OCI-LY1 (cell line): ENCODE measurements around the gene MAN1A2.
A peak's percentile ranks its signal among the peaks of the same experiment; 100 is the strongest.

Experiments used
- H2AFZ ChIP-seq: fragments of 200-600 bp; sonication (generic), shearing (Covaris generic); 2 replicates; pipeline ENCODE4 v1.6.0; 2014; ENCODE audit warnings: antibody characterized with exemption, mild to moderate bottlenecking, low read length
- H3F3A ChIP-seq: fragments of 200-600 bp; sonication (generic), shearing (Covaris generic); 2 replicates; pipeline ENCODE4 v1.6.0; 2014; ENCODE audit warnings: mild to moderate bottlenecking, antibody characterized with exemption, low read length, moderate library complexity; ENCODE audit not compliant: insufficient read depth
- H3K27ac ChIP-seq: fragments of 200-600 bp; sonication (generic); 2 replicates; pipeline ENCODE4 v1.5.1; 2014; ENCODE audit warnings: low read length, mixed run types, mild to moderate bottlenecking, low read depth; ENCODE audit not compliant: poor library complexity, severe bottlenecking
- H3K27me3 ChIP-seq: fragments of 200-600 bp; sonication (generic); 2 replicates; pipeline ENCODE4 v1.6.0; 2014; ENCODE audit warnings: antibody characterized with exemption, mild to moderate bottlenecking, low read length, moderate library complexity; ENCODE audit not compliant: insufficient read depth
- H3K36me3 ChIP-seq: fragments of 200-600 bp; sonication (generic); 2 replicates; pipeline ENCODE4 v1.6.1; 2014; ENCODE audit warnings: mild to moderate bottlenecking, antibody characterized with exemption, low read length, moderate library complexity, mixed read lengths; ENCODE audit not compliant: insufficient read depth
- H3K4me1 ChIP-seq: fragments of 200-600 bp; sonication (generic); 2 replicates; pipeline ENCODE4 v1.5.1; 2014; ENCODE audit warnings: mild to moderate bottlenecking, low read length, moderate library complexity; ENCODE audit not compliant: insufficient read depth, severe bottlenecking
- H3K4me2 ChIP-seq: fragments of 200-600 bp; sonication (generic), shearing (Covaris generic); 2 replicates; pipeline ENCODE4 v1.6.1; 2014; ENCODE audit warnings: low read length
- H3K4me3 ChIP-seq: fragments of 200-600 bp; sonication (generic); 2 replicates; pipeline ENCODE4 v1.5.1; 2014; ENCODE audit warnings: low read length, low read depth, mild to moderate bottlenecking, mixed read lengths; ENCODE audit not compliant: poor library complexity, severe bottlenecking
- H3K79me2 ChIP-seq: fragments of 200-600 bp; shearing (Covaris generic); 2 replicates; pipeline ENCODE4 v1.6.1; 2016; ENCODE audit warnings: mixed run types, low read length, mixed read lengths; ENCODE audit not compliant: insufficient read depth
- H3K9ac ChIP-seq: fragments of 200-600 bp; sonication (generic), shearing (Covaris generic); 2 replicates; pipeline ENCODE4 v1.6.1; 2014; ENCODE audit warnings: mild to moderate bottlenecking, low read length, mixed read lengths
- H3K9me2 ChIP-seq: fragments of 200-600 bp; sonication (generic), shearing (Covaris generic); 2 replicates; pipeline ENCODE4 v1.6.1; 2014; ENCODE audit warnings: low read depth, mild to moderate bottlenecking, low read length, mixed read lengths
- H3K9me3 ChIP-seq: fragments of 200-600 bp; shearing (Covaris generic); 2 replicates; pipeline ENCODE4 v1.6.1; 2014; ENCODE audit warnings: low read length, mixed read lengths
- H4K20me1 ChIP-seq: fragments of 200-600 bp; sonication (generic), shearing (Covaris generic); 2 replicates; pipeline ENCODE4 v1.6.0; 2016; ENCODE audit warnings: mild to moderate bottlenecking, low read length; ENCODE audit not compliant: insufficient read depth
- CTCF ChIP-seq: fragments of 200-600 bp; sonication (generic), shearing (Covaris generic); IDR thresholded peaks from 2 replicates; pipeline ENCODE4 v1.5.1; 2017; ENCODE audit warnings: mild to moderate bottlenecking, antibody characterized with exemption, low read length, moderate library complexity, mixed read lengths
- EZH2 ChIP-seq: fragments of 200-600 bp; sonication (generic), shearing (Covaris generic); IDR thresholded peaks from 2 replicates; pipeline ENCODE4 v1.8.0; 2017; ENCODE audit warnings: borderline replicate concordance, mixed run types, mild to moderate bottlenecking, antibody characterized with exemption, low read length, moderate library complexity, mixed read lengths

Gene MAN1A2

DNA sequence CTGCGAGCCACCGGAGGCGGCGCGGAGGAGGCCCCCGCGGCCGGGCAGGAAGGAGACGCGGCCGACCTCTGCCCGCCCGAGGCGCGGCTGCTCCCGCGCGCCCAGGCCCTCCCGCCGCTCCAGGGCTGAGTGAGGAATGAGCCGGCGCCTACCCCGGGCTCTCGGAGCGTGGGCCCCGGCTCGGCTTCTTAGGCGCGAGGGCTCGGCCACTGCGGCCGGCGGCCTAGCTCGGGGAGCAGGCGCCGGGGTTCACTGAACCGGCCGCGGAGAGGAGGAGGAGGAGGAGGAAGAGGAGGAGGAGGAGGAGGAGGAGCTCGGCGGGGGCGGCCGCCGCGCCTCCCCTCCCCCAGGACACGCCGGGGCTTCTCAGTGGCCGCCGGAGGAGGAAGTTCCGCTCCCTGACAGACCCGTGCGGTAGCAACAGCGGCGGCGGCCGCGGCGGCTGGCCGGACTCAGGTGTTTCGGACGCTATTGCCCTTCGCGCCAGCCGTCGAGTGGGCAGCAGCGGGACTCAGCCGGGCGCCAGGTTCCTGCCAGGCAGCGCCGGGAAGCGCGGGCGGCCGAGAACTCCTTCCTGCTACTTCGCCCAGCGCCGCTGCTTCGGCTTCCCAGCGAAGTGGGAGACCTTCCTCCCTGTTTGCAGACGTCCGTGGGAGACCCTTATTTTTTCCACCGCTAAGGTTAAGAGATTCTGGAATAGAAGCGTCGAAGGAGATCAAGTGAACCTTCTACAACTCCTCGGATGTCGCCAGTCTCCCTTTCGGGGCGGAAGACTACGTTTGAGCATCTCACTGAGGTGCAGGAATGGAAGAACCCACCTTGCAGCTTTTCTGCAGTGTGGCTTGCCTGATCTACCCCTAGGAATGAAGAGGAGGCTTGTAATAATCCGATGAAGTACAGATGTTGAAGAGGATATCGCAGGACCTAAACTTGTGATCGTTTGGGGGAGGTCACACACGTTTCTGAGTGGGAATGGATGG lies at the start of gene MAN1A2:
MAN1A2 (plus strand) TSS at position 404 of the 980 bp plus-strand sequence. CDS start 735 bp downstream, outside the sequence.
- H3K4me3 ChIP-seq: peak within 1 kb of the TSS; percentile 89
- peak within 1 kb of the TSS; percentile 71 for H3K4me2 ChIP-seq
- H3K79me2 ChIP-seq: peaks cover 46% of the 10 kb centered on the region
- no peaks in the 10 kb centered on the region for H3K9me2 ChIP-seq
- no peaks in the 10 kb centered on the region for H3K36me3 ChIP-seq
- peak within 1 kb of the TSS; percentile 75 for H3K9ac ChIP-seq
- no peaks in the 10 kb centered on the region for H3K27me3 ChIP-seq
- H3F3A ChIP-seq: no peaks in the 10 kb centered on the region
- 0 out of 2 replicates have a peak within 1 kb of the TSS, but pooled peaks have one; percentile 44 for H2AFZ ChIP-seq
- TF ChIP-seq CTCF: no peak
- TF ChIP-seq EZH2: no peak
- no peaks in the 10 kb centered on the region for H4K20me1 ChIP-seq
- H3K4me1 ChIP-seq: peaks cover 35% of the 10 kb centered on the region
- peak within 1 kb of the TSS; percentile 57 for H3K27ac ChIP-seq
- H3K9me3 ChIP-seq: no peaks in the 10 kb centered on the region

- Histone ChIP-seq H3K27ac (no peak overlapping the region), H2AFZ (no peak overlapping the region)
- no peak for TF ChIP-seq CTCF
- no peak for TF ChIP-seq EZH2
Measured at GRCh38 chr1:117318011-117318410, 49.2 kb upstream of the MAN1A2 start.

GRCh38 chr1:117318426-117318825 lies 48.8 kb upstream of the MAN1A2 start:
- no peaks in the 10 kb centered on the region for H3K9me2 ChIP-seq
- no peak overlapping the region for H3K27ac ChIP-seq
- H3K36me3 ChIP-seq: no peaks in the 10 kb centered on the region
- H3K79me2 ChIP-seq: no peaks in the 10 kb centered on the region
- no peak overlapping the region for H2AFZ ChIP-seq
- H3K4me2 ChIP-seq: no peak overlapping the region
- no peaks in the 10 kb centered on the region for H3K9me3 ChIP-seq
- no peaks in the 10 kb centered on the region for H3F3A ChIP-seq
- no peak overlapping the region for H3K9ac ChIP-seq
- H3K4me3 ChIP-seq: no peak overlapping the region
- no peaks in the 10 kb centered on the region for H3K27me3 ChIP-seq
- TF ChIP-seq CTCF (no peak), EZH2 (no peak)
- H3K4me1 ChIP-seq: no peaks in the 10 kb centered on the region
- H4K20me1 ChIP-seq: no peaks in the 10 kb centered on the region

More at GRCh38 chr1:117318011-117318410, 49.2 kb upstream of the MAN1A2 start:
- H3K4me1 ChIP-seq: no peaks in the 10 kb centered on the region
- H4K20me1 ChIP-seq: no peaks in the 10 kb centered on the region
- no peaks in the 10 kb centered on the region for H3F3A ChIP-seq
- H3K9me2 ChIP-seq: no peaks in the 10 kb centered on the region
- no peaks in the 10 kb centered on the region for H3K36me3 ChIP-seq
- H3K27me3 ChIP-seq: no peaks in the 10 kb centered on the region
- H3K9me3 ChIP-seq: no peaks in the 10 kb centered on the region
- H3K79me2 ChIP-seq: no peaks in the 10 kb centered on the region
- no peak overlapping the region for H3K9ac ChIP-seq
- no peak overlapping the region for H3K4me3 ChIP-seq
- no peak overlapping the region for H3K4me2 ChIP-seq
